Brain microvascular endothelial cell (primary cell): Measurements from ENCODE around the gene SATB2.

Source experiments
- DNase-seq: peaks from one replicate; pipeline ENCODE4 v3.0.0-alpha.2; 2020
- H3K27ac ChIP-seq: fragments of 250-450 bp; sonication (Bioruptor Pico); 2 replicates; pipeline ENCODE4 v1.5.1; 2020; ENCODE audit warnings: mild to moderate bottlenecking, moderate library complexity
- H3K27me3 ChIP-seq: fragments of 250-450 bp; sonication (Bioruptor Pico); replicated peaks from 2 replicates; pipeline ENCODE4 v1.5.1; 2020; ENCODE audit warnings: mild to moderate bottlenecking
- H3K36me3 ChIP-seq: fragments of 250-450 bp; sonication (Bioruptor Pico); replicated peaks from 2 replicates; pipeline ENCODE4 v1.5.1; 2020; ENCODE audit warnings: mild to moderate bottlenecking
- H3K4me3 ChIP-seq: 2 replicates; pipeline ENCODE4 v1.5.1; 2011; ENCODE audit warnings: low read depth, mild to moderate bottlenecking, control low read depth, low read length, moderate library complexity
- in situ Hi-C: cut with HindIII; loops from 2 replicates; pipeline ENCODE4 v1.10.0; 2017; ENCODE audit warnings: low sequenced_read_pairs, low pct_ligation_motif_present
- TF ChIP-seq, protein P1 (sequence below): IDR thresholded peaks from 2 replicates; pipeline ENCODE4 v1.5.1; 2011; ENCODE audit warnings: low read depth, mild to moderate bottlenecking, moderate library complexity, low read length, control low read depth, inconsistent platforms; ENCODE audit errors: missing control alignments

The SATB2 gene

DNA sequence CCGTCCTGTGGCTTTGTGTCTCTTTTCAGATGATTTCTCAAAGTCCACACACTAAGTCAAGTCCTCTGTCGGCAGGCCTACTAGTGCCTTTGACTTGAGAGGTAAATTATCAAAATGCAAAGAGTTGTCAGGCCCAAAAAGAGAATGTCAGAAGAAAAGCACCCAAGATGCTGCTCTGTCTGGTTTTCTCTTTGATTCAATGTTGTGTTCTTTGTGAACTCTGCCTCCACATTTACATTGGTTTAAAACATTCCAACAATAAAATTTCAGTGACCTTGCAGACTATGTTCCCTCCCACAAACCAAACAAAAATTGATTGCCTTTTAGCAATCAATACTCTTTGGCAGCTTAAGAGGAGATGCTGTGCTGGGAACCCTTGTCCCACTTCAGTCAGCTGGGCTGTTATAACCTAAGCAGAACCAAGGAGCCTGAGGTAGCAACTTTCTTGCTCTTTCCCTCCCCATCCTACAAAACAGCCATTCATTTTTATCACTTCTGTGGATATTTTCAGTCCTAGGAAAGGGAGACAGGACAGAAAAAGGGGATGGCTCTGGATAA is 19.6 kb upstream of the SATB2 start:
- Histone ChIP-seq H3K4me3 (no peak overlapping the region), H3K27me3 (peaks cover 11% of the 10 kb centered on the region), H3K36me3 (no peaks in the 10 kb centered on the region), H3K27ac (no peak overlapping the region)
- no peak for DNase-seq
- TF ChIP-seq, protein P1, sequence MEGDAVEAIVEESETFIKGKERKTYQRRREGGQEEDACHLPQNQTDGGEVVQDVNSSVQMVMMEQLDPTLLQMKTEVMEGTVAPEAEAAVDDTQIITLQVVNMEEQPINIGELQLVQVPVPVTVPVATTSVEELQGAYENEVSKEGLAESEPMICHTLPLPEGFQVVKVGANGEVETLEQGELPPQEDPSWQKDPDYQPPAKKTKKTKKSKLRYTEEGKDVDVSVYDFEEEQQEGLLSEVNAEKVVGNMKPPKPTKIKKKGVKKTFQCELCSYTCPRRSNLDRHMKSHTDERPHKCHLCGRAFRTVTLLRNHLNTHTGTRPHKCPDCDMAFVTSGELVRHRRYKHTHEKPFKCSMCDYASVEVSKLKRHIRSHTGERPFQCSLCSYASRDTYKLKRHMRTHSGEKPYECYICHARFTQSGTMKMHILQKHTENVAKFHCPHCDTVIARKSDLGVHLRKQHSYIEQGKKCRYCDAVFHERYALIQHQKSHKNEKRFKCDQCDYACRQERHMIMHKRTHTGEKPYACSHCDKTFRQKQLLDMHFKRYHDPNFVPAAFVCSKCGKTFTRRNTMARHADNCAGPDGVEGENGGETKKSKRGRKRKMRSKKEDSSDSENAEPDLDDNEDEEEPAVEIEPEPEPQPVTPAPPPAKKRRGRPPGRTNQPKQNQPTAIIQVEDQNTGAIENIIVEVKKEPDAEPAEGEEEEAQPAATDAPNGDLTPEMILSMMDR: no peak
- in situ Hi-C loops: no loop called here

DNA sequence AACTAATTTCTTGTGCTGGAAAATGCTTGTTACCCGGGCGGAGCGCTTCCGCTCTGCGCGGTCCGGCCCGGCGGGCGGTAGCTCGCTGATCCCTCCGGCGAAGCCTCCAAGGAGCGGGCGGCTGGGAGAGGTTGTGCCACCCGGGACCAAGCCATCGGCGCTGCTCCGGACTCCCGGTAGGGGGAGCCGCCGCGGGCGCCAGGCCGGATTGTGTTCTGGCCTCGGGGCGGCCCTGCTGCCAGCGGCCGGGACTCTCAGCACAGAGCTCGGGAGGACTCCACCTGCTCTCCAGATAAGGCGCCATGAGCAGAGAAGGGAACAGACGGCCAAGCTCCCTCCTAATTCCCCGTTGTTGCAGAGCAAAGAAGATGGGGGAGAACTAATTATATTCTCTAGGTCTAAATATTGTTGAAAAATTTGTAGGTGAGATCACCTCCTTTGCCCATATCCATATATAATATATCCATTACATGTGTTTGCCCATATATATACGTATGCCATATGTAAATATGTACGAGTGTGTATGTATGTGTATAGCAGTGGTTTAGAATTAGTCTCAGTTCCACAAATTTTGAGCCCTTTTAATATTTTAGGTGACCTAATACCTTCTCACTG is 13.8 kb upstream of the SATB2 start:
- in situ Hi-C loops: no loop called here
- H3K4me3 ChIP-seq: no peak overlapping the region

DNA sequence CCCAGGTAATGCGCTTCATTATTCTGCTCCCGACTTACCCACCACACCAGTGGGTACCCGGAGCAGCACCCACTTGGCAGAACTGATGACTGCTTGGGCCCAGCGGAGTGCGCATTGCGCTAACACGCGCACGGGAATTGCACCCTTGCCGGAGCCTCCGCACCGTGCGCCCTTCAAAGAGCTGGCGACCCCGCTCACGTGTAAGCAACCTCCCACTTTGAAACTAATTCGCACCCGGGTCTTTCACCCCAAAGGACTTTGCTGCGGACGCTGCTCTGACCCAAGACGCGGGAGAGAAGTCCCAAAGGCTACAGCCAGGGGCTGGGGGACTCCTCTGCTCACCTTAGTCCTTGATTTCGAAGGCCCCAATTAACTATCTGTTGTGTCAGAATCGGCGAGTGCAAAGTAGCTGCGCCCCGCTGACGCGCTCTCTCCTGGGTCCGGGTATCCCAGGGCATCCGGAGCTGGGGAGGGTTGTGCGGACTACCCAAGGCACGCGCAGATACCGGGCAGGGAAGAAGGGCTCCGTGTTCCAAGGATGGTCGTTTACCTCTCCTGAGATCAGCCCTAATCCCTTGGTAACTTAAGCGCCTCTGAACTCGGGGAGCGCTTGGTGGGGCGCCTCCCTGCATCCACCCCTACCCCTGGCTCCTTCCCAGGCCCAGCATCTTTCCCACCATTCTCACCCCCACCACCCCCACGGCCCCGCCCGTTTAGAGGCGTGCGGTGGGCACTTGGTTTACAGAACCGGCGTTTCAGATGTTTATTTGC is 13.1 kb upstream of the SATB2 start:
- DNase-seq: no peak
- in situ Hi-C loops: no loop called here
- Histone ChIP-seq H3K36me3 (no peaks in the 10 kb centered on the region), H3K27me3 (peaks cover 65% of the 10 kb centered on the region), H3K27ac (no peak overlapping the region), H3K4me3 (peak overlapping the region; percentile 15)
- TF ChIP-seq, protein P1: no peak

More for the DNA sequence above, 13.8 kb upstream of the SATB2 start:
- H3K27me3 ChIP-seq: peaks cover 61% of the 10 kb centered on the region
- TF ChIP-seq, protein P1: peak; percentile 80
- DNase-seq: peak; percentile 33
- no peaks in the 10 kb centered on the region for H3K36me3 ChIP-seq
- no peak overlapping the region for H3K27ac ChIP-seq

DNA sequence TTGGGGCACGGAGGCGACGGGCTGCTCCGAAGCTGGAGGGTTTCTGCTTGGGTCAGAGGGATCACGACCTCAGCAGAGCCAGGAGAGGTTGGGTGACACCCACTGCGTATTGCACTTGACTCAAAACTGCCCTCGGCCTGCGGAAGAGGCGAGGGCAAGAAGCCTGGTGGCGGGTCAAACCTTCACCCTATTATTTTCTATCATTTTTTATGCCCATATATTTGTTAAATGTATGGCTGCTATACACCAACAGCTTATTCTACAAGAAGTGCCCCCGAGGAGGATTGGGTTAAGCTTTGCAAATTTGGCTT is 12.6 kb upstream of the SATB2 start:
- no peak overlapping the region for H3K27ac ChIP-seq
- no peak overlapping the region for H3K4me3 ChIP-seq
- peaks cover 67% of the 10 kb centered on the region for H3K27me3 ChIP-seq
- TF ChIP-seq, protein P1: no peak
- in situ Hi-C loops: no loop called here
- DNase-seq: no peak
- H3K36me3 ChIP-seq: no peaks in the 10 kb centered on the region

DNA sequence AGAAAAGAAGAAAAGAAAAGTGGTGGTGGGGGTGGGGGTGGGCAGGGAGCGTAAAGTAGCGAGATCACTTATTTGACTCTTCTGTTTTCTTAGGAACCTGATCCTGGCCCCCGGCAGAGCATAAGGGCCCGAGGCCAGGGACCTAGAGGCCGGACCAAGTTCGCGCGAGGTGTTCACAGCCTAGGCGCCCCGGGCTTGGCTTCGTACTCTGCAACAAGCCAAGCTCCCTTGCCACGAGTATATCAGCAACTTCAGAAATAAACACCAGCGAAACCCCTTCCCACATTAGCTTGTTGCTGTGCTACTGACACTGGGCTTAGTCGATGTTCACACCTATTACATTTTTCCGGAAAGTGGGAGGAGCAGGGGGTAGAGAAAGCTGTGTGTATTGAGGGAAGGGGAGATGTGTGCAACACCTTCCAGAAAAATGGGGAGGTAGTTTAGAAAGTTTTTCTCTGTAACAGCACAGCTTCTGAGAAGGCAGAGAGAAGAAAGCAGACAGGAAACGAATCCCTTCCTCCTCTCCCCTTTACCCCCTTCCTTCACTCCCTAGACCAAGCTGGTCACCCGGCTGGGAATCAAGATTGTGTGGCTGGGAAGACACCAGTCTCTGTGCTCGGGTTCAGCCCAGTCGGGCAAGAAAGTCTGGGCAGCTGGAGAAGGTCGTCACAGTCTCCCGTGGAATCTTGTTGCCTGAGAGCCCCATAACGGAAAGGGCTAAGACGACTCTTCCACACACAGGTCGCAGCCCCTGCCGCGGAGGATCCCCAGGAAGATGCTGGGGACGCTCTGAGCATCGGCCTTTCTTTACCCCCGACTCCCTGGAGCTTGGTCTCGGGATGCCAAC is 12.0 kb upstream of the SATB2 start:
- no peaks in the 10 kb centered on the region for H3K36me3 ChIP-seq
- in situ Hi-C loops: no loop called here
- no peak for DNase-seq
- no peak overlapping the region for H3K4me3 ChIP-seq
- H3K27ac ChIP-seq: no peak overlapping the region
- peaks cover 73% of the 10 kb centered on the region for H3K27me3 ChIP-seq
- TF ChIP-seq, protein P1: no peak
